ENCODE data around the gene ATP9A.
"Not testable (repeated sequence)": the region's sequence is repeated elsewhere in the genome, so short reads cannot be mapped to it uniquely, and the experiment has no call there.

The ATP9A gene

GRCh38 chr20:51569815-51570738 is 198.1 kb downstream of the ATP9A start:
- DNase-seq, result no peak

GRCh38 chr20:51568533-51568932 is 199.7 kb downstream of the ATP9A start:
- not testable (repeated sequence) for DNase-seq

GRCh38 chr20:51567622-51568021 is 200.6 kb downstream of the ATP9A start:
- no peak for DNase-seq

GRCh38 chr20:51566594-51566993 is 201.6 kb downstream of the ATP9A start:
- DNase-seq, result no peak

- no peak for DNase-seq
These were observed 202.7 kb downstream of the ATP9A start for GRCh38 chr20:51565298-51566144.

- DNase-seq, result no peak
These were observed 204.5 kb downstream of the ATP9A start for GRCh38 chr20:51563486-51564332.

GRCh38 chr20:51563174-51563485 is 205.1 kb downstream of the ATP9A start:
- DNase-seq, result no peak

- DNase-seq, result no peak
These were observed 205.6 kb downstream of the ATP9A start for GRCh38 chr20:51562332-51563173.

GRCh38 chr20:51562027-51562331 is 206.2 kb downstream of the ATP9A start:
- DNase-seq, result no peak

GRCh38 chr20:51560550-51561307 is 207.5 kb downstream of the ATP9A start:
- no peak for DNase-seq

GRCh38 chr20:51560042-51560441 is 208.1 kb downstream of the ATP9A start:
- DNase-seq, result no peak

GRCh38 chr20:51554538-51555165 is 213.5 kb downstream of the ATP9A start:
- DNase-seq, result no peak

GRCh38 chr20:51553897-51554486 is 214.2 kb downstream of the ATP9A start:
- no peak for DNase-seq

- DNase-seq, result no peak
These were observed 217.0 kb downstream of the ATP9A start for GRCh38 chr20:51551186-51551585.

- DNase-seq, result no peak
These were observed 218.7 kb downstream of the ATP9A start for GRCh38 chr20:51549474-51549873.

GRCh38 chr20:51547951-51548350 is 220.2 kb downstream of the ATP9A start:
- no peak for DNase-seq
